Left ventricle myocardium superior (tissue), 1 donor: ENCODE measurements around the gene ZNF319. TPM values are rescaled to one million over a fixed set of nuclear protein-coding genes. Genes with fewer than 3 reads are reported as not detected.

Experiments
- ATAC-seq: fragments of 200-7000 bp; cut with Tn5 transposase; one replicate; pipeline ENCODE4 v1.9.1; 2020; ENCODE audit warnings: mild to moderate bottlenecking, moderate library complexity
- DNase-seq: peaks from one replicate; pipeline ENCODE4 v3.0.0-alpha.2; 2020
- intact Hi-C: fragments of 100-400 bp; cut with micrococcal nuclease; formaldehyde crosslinking; loops from one replicate; pipeline ENCODE4 v1.11.0; 2022
- total RNA-seq: library from RNA; stranded (reverse); fragmentation: NEBNext Ultra II Directional; extraction: Animal tissue kit (Norgen Biotek cat#: 25700); gene quantifications from one replicate; pipeline ENCODE4 v1.2.1, GENCODE V29; 2021
- donor health status: DM: no; HTN: yes; CAD: no; lungs with severe emphysema.

The ZNF319 gene
- total RNA-seq, 1 donor from 2014 or later: 9.2 TPM

GRCh38 chr16:57947261-57947660 lies 53.2 kb downstream of the ZNF319 start:
- intact Hi-C loops: no loop called here
- no peak for DNase-seq
- ATAC-seq: no peak

DNA sequence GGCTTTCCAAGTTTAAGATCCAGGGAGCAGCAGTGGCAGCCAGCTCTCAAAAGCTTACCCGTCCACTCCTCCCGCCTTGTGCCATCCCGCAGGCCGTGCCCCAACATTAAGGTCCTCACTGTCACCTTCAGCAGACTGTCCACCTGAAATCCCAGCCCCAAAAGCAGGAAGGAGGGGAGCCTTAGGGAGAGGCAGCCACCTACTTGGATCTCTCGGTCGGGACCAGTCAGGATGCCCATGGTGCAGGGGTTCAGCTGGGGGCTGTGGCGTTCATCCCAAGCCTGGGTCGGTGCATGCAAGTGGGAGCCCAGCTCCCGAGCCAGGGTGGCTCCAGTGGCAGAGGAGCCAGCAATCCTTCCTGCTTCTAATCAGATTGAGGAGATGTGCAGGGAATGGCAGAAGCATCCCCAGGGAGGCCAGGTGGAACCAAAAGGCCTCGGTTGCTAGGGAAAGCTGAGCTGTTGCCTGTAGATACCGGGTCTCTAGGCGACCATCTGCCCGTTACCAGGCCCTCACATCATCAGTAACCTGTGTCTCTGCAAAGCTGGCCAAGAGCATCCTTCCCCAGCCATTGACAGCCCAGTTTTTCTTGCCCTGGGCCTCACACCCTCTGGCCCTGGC lies 54.2 kb downstream of the ZNF319 start:
- ATAC-seq (no peak), DNase-seq (no peak)
- intact Hi-C loops: no loop called here

GRCh38 chr16:57945740-57946138 lies 54.7 kb downstream of the ZNF319 start:
- intact Hi-C loops: no loop called here

GRCh38 chr16:57944970-57945739 lies 55.3 kb downstream of the ZNF319 start:
- ATAC-seq: peak; percentile 34
- intact Hi-C loops: no loop called here
- no peak for DNase-seq

More at GRCh38 chr16:57945740-57946138, 54.7 kb downstream of the ZNF319 start:
- ATAC-seq (no peak), DNase-seq (no peak)

Other genes with a start within 250 kb of the ZNF319 start
- gene KIFC3, start 198.2 kb downstream of the ZNF319 start, total RNA-seq: 52.6 TPM
- gene CNGB1, start 29.5 kb downstream of the ZNF319 start, total RNA-seq: not detected
- gene USB1, start 735 bp upstream of the ZNF319 start, total RNA-seq: 28.3 TPM
- gene MMP15, start 25.1 kb upstream of the ZNF319 start, total RNA-seq: 62.2 TPM
- gene CFAP20, start 128.7 kb upstream of the ZNF319 start, total RNA-seq: 37.2 TPM
- 35.5 TPM for gene CSNK2A2, start 197.4 kb upstream of the ZNF319 start, total RNA-seq